ENCODE measurements around the gene FGFR1OP2. TPM values are rescaled to one million over a fixed set of nuclear protein-coding genes. Genes with fewer than 3 reads are reported as not detected.

The FGFR1OP2 gene
- total RNA-seq: 100 to 1,000 TPM in 3 of 9 donors, 10 to 100 TPM in 6; 43.5 to 154 (median 71.7) TPM
- 10 to 100 TPM; 55.9 to 73.7 (median 66.7) TPM for polyA plus RNA-seq
- long read RNA-seq, donor 1, partial matches to known transcripts: 29 of 41 reads
- long read RNA-seq, donor 1, other reads (novel, unspliced or antisense): 0 of 41 reads
- long read RNA-seq, donor 2, partial matches to known transcripts: 0 of 8 reads
- long read RNA-seq, donor 2, other reads (novel, unspliced or antisense): 0 of 8 reads
- long read RNA-seq, donor 3, transcript FGFR1OP2-206 (5 exons, 956 nt): major isoform, 7 of 25 reads
- long read RNA-seq, donor 3, partial matches to known transcripts: 13 of 25 reads
- long read RNA-seq, donor 3, other reads (novel, unspliced or antisense): 0 of 25 reads
- long read RNA-seq, donor 4, transcript FGFR1OP2-206 (5 exons, 956 nt): minor isoform, 11 of 43 reads
- long read RNA-seq, donor 4, transcript FGFR1OP2-201 (7 exons, 2,924 nt): minor isoform, 8 of 43 reads
- long read RNA-seq, donor 4, transcript FGFR1OP2-202 (6 exons, 2,790 nt): major isoform, 16 of 43 reads
- long read RNA-seq, donor 4, partial matches to known transcripts: 1 of 43 reads
- long read RNA-seq, donor 4, other reads (novel, unspliced or antisense): 5 of 43 reads
- long read RNA-seq, donor 5, transcript FGFR1OP2-201 (7 exons, 2,924 nt): minor isoform, 16 of 87 reads
- long read RNA-seq, donor 5, transcript FGFR1OP2-206 (5 exons, 956 nt): minor isoform, 17 of 87 reads
- long read RNA-seq, donor 5, transcript FGFR1OP2-202 (6 exons, 2,790 nt): major isoform, 45 of 87 reads
- long read RNA-seq, donor 5, partial matches to known transcripts: 1 of 87 reads
- long read RNA-seq, donor 5, other reads (novel, unspliced or antisense): 6 of 87 reads
- long read RNA-seq, donor 6, transcript FGFR1OP2-202 (6 exons, 2,790 nt): major isoform, 17 of 38 reads
- long read RNA-seq, donor 6, transcript FGFR1OP2-206 (5 exons, 956 nt): minor isoform, 10 of 38 reads
- long read RNA-seq, donor 6, partial matches to known transcripts: 1 of 38 reads
- long read RNA-seq, donor 6, other reads (novel, unspliced or antisense): 1 of 38 reads
- long read RNA-seq, donor 7, partial matches to known transcripts: 0 of 2 reads
- long read RNA-seq, donor 7, other reads (novel, unspliced or antisense): 0 of 2 reads
- long read RNA-seq, donor 8, transcript FGFR1OP2-202 (6 exons, 2,790 nt): major isoform, 6 of 64 reads
- long read RNA-seq, donor 8, partial matches to known transcripts: 31 of 64 reads
- long read RNA-seq, donor 8, other reads (novel, unspliced or antisense): 19 of 64 reads
- long read RNA-seq, donor 9, partial matches to known transcripts: 0 of 10 reads
- long read RNA-seq, donor 9, other reads (novel, unspliced or antisense): 0 of 10 reads
- long read RNA-seq, donor 10, partial matches to known transcripts: 0 of 22 reads
- long read RNA-seq, donor 10, other reads (novel, unspliced or antisense): 18 of 22 reads

DNA sequence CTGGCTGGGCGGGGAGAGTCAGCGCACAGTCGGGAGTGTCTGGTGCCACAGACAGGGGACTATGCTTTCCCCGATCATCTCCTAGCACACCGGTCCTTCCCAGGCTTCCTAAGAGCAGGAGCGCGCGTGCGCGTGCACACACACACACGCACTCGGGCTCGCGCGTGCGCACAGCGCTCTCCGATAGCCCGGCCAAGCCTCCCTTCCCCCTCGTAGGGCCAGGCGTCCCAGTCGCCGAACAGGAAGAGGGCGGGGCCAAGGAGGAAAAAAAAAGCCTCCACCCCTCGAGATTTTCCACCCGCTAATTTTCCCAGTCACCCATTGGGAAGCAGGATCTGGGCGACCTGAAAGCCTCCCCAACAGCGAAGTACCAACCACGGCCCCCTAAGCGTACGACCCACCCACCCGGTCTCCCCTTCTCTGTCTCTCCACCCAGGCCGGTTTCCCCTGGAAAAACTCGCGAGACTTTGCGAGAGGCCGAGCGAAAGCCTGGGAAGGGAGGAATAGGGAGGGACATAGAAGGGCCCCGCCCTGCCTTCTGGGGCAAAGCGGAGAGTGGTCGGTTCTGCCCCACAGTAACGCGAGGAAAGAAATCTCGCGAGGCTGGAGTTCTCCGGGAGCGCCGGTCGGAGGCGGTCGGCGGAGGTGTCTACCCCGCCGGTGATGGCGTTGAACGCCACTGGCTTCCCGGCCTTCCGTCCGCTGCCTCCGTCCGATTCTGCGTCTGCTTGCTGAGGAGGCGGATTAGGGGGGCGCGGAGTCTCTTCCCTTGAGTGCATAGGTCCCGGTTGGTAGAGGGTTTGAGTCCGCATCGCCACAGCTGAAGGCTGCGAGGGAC is at the start of gene FGFR1OP2, which contains the start of gene INTS13:
Gene FGFR1OP2, plus strand, starts transcription at position 608 of the 838 bp plus-strand sequence. CDS start 15,689 bp downstream, outside the sequence.
Gene INTS13, minus strand, starts transcription at position 119 of the 838 bp plus-strand sequence. CDS start 1,178 bp downstream, outside the sequence.
- no peaks in the 10 kb centered on the region for H3K9me3 ChIP-seq (replicated peaks in 1 of 3)
- peak within 1 kb of the TSS; percentile 87 to 97 (median 94) for H3K27ac ChIP-seq
- no peaks in the 10 kb centered on the region for H3K27me3 ChIP-seq
- no peaks in the 10 kb centered on the region for H3K36me3 ChIP-seq (replicated peaks in 1 of 2)
- 0 to 2% (median 1%) methylated on average over 9 to 69 of the region's 69 CpGs for WGBS, 4 donors
- intact Hi-C loops (cut with DNase I): loop anchor here in 1 of 2 donors (10.0 kb wide), 1 partner anchor 77 kb away; the partner anchor contains the start of gene TM7SF3
- DNase-seq: peak; percentile 99 to 100 (median 99)
- peak within 1 kb of the TSS; percentile 36 to 94 (median 84) for H3K4me3 ChIP-seq
- TF ChIP-seq CTCF (IDR thresholded peaks at IDR 0.05): no peak
- peak; percentile 97 to 98 for TF ChIP-seq POLR2A (IDR thresholded peaks at IDR 0.05)
- H3K4me1 ChIP-seq (replicated peaks in 1 of 2): peaks cover 15 to 60% of the 10 kb centered on the region in 2 donors

- no peaks in the 10 kb centered on the region for H3K4me1 ChIP-seq (replicated peaks in 1 of 2)
- intact Hi-C loops (cut with DNase I): no loop called here
Observed at GRCh38 chr12:26890784-26891183, 47.5 kb upstream of the FGFR1OP2 start.

More at GRCh38 chr12:26890784-26891183, 47.5 kb upstream of the FGFR1OP2 start:
- WGBS, 4 donors: 85 to 96% (median 95%) methylated on average over 4 to 5 of the region's 5 CpGs
- Histone ChIP-seq H3K9me3 (replicated peaks in 1 of 3) (no peaks in the 10 kb centered on the region), H3K36me3 (replicated peaks in 1 of 2) (no peaks in the 10 kb centered on the region), H3K4me3 (no peak overlapping the region), H3K27me3 (no peaks in the 10 kb centered on the region), H3K27ac (no peak overlapping the region)
- TF ChIP-seq POLR2A (IDR thresholded peaks at IDR 0.05) (no peak), CTCF (IDR thresholded peaks at IDR 0.05) (no peak)
- no peak for DNase-seq

Measured in adrenal gland (tissue), 19 donors.